CD4-positive, alpha-beta T cell (primary cell): ENCODE data around the gene BRMS1. TPM values are rescaled to one million over a fixed set of nuclear protein-coding genes. Genes with fewer than 3 reads are reported as not detected.

Experiments
- ATAC-seq: fragments of 200-7000 bp; cut with Tn5 transposase; one replicate; pipeline ENCODE4 v1.10.0; 2022; ENCODE audit warnings: mild to moderate bottlenecking; ENCODE audit not compliant: poor library complexity
- CTCF ChIA-PET: fragments of 350-600 bp; sonication (Branson Sonifier 250); formaldehyde crosslinking; loops from one replicate; lab custom pipeline; 2021; ENCODE audit warnings: antibody characterized with exemption, inconsistent platforms; lab: Charles Lee
- POLR2A ChIA-PET: fragments of 350-600 bp; sonication (Branson Sonifier 250); formaldehyde crosslinking; loops from one replicate; lab custom pipeline; 2021; ENCODE audit warnings: antibody characterized with exemption, inconsistent platforms; lab: Charles Lee
- DNase-seq, 14 experiments: peaks; one replicate each; pipeline ENCODE4 v3.0.0-alpha.2; 2013 to 2020; ENCODE audit warnings: mixed read lengths in 2 of 14
- H3K27ac ChIP-seq, 2 donors: one replicate each; pipeline versions ENCODE4 v1.5.1 to v1.7.0; 2013; ENCODE audit warnings: low read length in 2 of 2, low read depth in 1 of 2, mild to moderate bottlenecking in 1 of 2
- H3K27me3 ChIP-seq, 2 experiments: 1 replicate in 1 of 2; 2 replicates in 1 of 2; pipeline versions ENCODE4 v1.6.1 to v1.7.0; 2013; ENCODE audit warnings: low read length in 2 of 2, control low read depth in 1 of 2, mild to moderate bottlenecking in 1 of 2, moderate library complexity in 1 of 2; ENCODE audit not compliant: insufficient read depth in 2 of 2, control insufficient read depth in 1 of 2
- H3K36me3 ChIP-seq: one replicate; pipeline ENCODE4 v1.6.1; 2013; ENCODE audit warnings: low read length, control low read depth; ENCODE audit not compliant: insufficient read depth
- H3K4me1 ChIP-seq: one replicate; pipeline ENCODE4 v1.6.1; 2013; ENCODE audit warnings: low read length, control low read depth; ENCODE audit not compliant: insufficient read depth
- H3K4me3 ChIP-seq: one replicate; pipeline ENCODE4 v1.5.1; 2013; ENCODE audit warnings: mild to moderate bottlenecking, low read length, moderate library complexity
- H3K9me3 ChIP-seq, 2 experiments: 1 replicate in 1 of 2; 2 replicates in 1 of 2; pipeline versions ENCODE4 v1.6.1 to v1.7.0; 2013; ENCODE audit warnings: low read length in 2 of 2, mild to moderate bottlenecking in 2 of 2, control low read depth in 1 of 2, moderate library complexity in 1 of 2; ENCODE audit not compliant: control insufficient read depth in 1 of 2, insufficient read depth in 1 of 2
- H3K27ac Mint-ChIP-seq: one replicate; pipeline ENCODE4 v1.8.0; 2020; ENCODE audit warnings: mixed read lengths
- H3K27me3 Mint-ChIP-seq: one replicate; pipeline ENCODE4 v1.8.0; 2021; ENCODE audit warnings: mixed read lengths
- H3K36me3 Mint-ChIP-seq: one replicate; pipeline ENCODE4 v1.8.0; 2021; ENCODE audit warnings: low read depth, mixed read lengths
- H3K4me1 Mint-ChIP-seq: one replicate; pipeline ENCODE4 v1.8.0; 2021; ENCODE audit warnings: low read depth, mixed read lengths
- H3K4me3 Mint-ChIP-seq: one replicate; pipeline ENCODE4 v1.8.0; 2020; ENCODE audit warnings: mild to moderate bottlenecking, mixed read lengths
- H3K9me3 Mint-ChIP-seq: one replicate; pipeline ENCODE4 v1.8.0; 2020; ENCODE audit warnings: mixed read lengths
- intact Hi-C, 2 experiments: fragments of 100-400 bp; cut with DNase I in 1 of 2; cut with micrococcal nuclease in 1 of 2; formaldehyde crosslinking; loops; one replicate each; pipeline versions ENCODE4 v1.15.1 to v1.9.0; 2023 to 2025; cut with DNase I, micrococcal nuclease
- total RNA-seq, 174 experiments: library from RNA in 2 of 174; stranded (reverse) in 2 of 174; gene quantifications; one replicate each; pipeline ENCODE4 v1.2.3 and lab custom pipeline; 2021 to 2026
- TF ChIP-seq, protein P1 (sequence below): fragments of 200-600 bp; IDR thresholded peaks from one replicate; pipeline ENCODE4 v1.8.0; 2022; ENCODE audit warnings: antibody characterized with exemption, mild to moderate bottlenecking

The BRMS1 gene
- total RNA-seq, 2 experiments from 2014 or later: 52.7 to 58.4 TPM

DNA sequence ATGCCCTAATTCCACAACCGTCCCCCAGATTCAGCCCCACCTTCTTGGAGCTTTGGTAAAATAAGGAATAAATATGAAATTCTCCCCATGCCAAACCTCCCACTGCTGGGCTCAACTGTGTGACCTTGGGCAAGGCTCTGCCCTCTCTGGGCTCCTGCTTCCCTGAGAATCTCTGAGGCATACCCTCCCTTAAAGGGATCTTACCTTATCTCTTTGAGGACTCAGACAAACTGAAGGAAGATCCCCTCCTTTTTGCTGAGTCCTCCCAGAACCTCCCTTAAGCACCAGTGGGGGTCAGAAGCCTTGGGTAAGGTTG, 30.8 kb downstream of the BRMS1 start:
- no peaks in the 10 kb centered on the region for H3K27me3 ChIP-seq
- H3K4me3 Mint-ChIP-seq: peak overlapping the region; percentile 67
- H3K27ac ChIP-seq: peak overlapping the region; percentile 41 to 80
- H3K36me3 Mint-ChIP-seq: no peaks in the 10 kb centered on the region
- TF ChIP-seq, protein P1, sequence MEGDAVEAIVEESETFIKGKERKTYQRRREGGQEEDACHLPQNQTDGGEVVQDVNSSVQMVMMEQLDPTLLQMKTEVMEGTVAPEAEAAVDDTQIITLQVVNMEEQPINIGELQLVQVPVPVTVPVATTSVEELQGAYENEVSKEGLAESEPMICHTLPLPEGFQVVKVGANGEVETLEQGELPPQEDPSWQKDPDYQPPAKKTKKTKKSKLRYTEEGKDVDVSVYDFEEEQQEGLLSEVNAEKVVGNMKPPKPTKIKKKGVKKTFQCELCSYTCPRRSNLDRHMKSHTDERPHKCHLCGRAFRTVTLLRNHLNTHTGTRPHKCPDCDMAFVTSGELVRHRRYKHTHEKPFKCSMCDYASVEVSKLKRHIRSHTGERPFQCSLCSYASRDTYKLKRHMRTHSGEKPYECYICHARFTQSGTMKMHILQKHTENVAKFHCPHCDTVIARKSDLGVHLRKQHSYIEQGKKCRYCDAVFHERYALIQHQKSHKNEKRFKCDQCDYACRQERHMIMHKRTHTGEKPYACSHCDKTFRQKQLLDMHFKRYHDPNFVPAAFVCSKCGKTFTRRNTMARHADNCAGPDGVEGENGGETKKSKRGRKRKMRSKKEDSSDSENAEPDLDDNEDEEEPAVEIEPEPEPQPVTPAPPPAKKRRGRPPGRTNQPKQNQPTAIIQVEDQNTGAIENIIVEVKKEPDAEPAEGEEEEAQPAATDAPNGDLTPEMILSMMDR: no peak
- peak overlapping the region; percentile 95 for H3K27ac Mint-ChIP-seq
- no peak overlapping the region for H3K4me3 ChIP-seq
- intact Hi-C loops: no loop called here
- H3K4me1 Mint-ChIP-seq: peaks cover 43% of the 10 kb centered on the region
- no peaks in the 10 kb centered on the region for H3K9me3 Mint-ChIP-seq
- H3K36me3 ChIP-seq: no peaks in the 10 kb centered on the region
- no peak for ATAC-seq
- no peaks in the 10 kb centered on the region for H3K27me3 Mint-ChIP-seq
- POLR2A ChIA-PET: interaction anchor here (0.5 to 2.8 kb wide), 3 partner anchors 31 to 711 kb away, joined by 3 to 26 read pairs (median 12); partner anchors contain the start of genes BRMS1 and MRPL11
- CTCF ChIA-PET: no interaction called here
- H3K9me3 ChIP-seq: no peaks in the 10 kb centered on the region
- H3K4me1 ChIP-seq: peaks cover 72% of the 10 kb centered on the region
- DNase-seq: no peak

DNA sequence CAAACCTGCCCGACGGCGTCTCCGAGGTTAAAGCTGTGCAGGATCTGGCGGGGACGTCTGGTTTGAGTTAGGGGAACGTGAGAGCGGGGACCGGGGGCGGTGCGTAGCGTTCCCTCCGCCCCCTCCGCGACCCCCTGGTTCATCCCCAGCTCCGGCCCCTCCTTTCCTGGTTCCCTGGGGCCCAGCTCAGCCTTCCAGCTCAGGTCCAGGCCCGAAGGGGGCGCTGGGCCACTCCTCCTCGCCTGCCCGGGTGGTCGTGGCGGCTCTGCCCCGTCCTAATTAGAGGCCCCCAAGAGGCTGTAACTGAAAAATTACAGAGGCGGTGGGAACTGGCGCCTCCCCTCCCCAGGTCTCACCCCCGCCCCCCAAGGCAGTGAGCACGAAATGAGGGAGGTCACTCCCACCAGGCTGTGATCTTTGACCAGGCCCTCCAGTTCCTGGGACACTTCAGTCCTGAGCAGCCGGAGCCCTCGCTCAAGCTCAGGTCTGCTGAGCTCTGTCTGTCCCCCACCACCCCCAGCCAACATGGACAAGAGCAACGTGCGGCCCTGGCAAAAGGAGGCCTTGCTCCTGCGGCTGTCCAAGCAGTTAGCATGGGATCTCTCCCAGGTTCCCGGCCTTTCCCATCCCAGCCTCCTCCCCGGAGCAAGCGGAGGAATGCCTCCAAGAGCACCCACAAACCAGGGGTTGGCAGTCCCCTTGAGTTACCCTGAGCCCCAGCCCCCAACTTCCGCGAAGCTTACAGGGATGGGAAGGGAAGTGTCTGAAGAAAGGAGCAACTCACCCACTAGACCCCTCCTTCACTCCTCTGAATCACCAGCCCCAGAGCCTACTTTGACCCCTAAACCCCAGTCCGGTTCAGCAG, 31.4 kb downstream of the BRMS1 start:
- Mint-ChIP-seq H3K4me1 (peaks cover 37% of the 10 kb centered on the region), H3K27me3 (no peaks in the 10 kb centered on the region), H3K9me3 (no peaks in the 10 kb centered on the region), H3K4me3 (peak overlapping the region; percentile 90), H3K27ac (peak overlapping the region; percentile 95), H3K36me3 (no peaks in the 10 kb centered on the region)
- TF ChIP-seq, protein P1: no peak
- Histone ChIP-seq H3K4me1 (peaks cover 66% of the 10 kb centered on the region), H3K27ac (peak overlapping the region; percentile 77 to 80), H3K9me3 (no peaks in the 10 kb centered on the region), H3K27me3 (no peaks in the 10 kb centered on the region), H3K36me3 (no peaks in the 10 kb centered on the region), H3K4me3 (peak overlapping the region; percentile 61)
- DNase-seq (peak in 1 of 14 experiments; percentile 51), ATAC-seq (no peak)
- ChIA-PET CTCF (interaction anchor here (1.1 to 3.6 kb wide), 7 partner anchors 8 to 269 kb away, joined by 3 to 30 read pairs (median 5); no protein-coding TSS in a partner anchor), POLR2A (interaction anchor here (1.0 to 3.0 kb wide), 17 partner anchors 8 to 814 kb away, joined by 3 to 39 read pairs (median 11); partner anchors contain the start of genes B4GAT1, BRMS1, MALAT1 and MRPL11)
- intact Hi-C loops: no loop called here

DNA sequence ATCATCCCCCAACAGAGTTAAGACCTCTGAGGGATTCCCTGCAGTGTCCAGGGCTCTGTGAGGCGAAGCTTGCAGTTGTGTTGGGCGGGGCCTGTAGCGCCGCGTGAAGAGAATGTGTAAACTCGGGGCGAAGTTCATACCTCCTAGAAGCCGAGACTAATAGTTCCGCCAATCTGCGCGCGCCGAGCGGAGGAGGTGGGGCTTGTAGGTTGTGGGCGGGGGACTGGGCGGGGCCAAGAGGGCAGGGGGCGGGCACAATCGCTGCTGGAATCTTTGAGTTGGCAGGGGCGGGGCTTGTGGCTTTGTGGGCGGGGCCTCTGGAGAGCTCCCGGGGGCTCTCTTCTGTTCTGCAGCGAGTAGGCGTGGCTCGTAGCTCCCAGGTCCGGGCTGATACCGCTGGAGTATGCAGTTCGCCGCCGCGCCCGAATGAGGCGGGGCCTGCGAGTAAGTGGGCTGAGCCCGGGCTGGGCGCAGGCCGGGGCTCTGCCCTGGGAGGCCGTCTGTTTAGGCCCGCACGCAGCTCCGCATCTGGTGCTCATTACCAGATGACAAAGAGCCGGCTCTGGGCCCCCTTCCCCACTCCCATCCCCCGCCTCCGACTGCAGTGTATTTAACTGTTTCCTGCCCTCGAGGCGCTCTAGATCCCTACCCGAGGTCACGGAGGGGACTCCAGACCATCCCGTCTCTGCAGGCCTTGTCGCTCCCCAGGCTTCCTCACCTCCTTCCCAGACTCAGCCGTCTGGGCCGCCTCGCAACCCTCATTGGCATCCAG, 32.2 kb downstream of the BRMS1 start:
- ChIA-PET POLR2A (interaction anchor here (0.6 to 3.0 kb wide), 31 partner anchors 9 to 840 kb away, joined by 3 to 39 read pairs (median 6); partner anchors contain the start of genes B4GAT1, BRMS1, MALAT1 and MRPL11), CTCF (interaction anchor here (0.8 to 3.6 kb wide), 17 partner anchors 9 to 422 kb away, joined by 3 to 30 read pairs (median 5); partner anchors contain the start of genes BRMS1, CCDC85B, RIN1 and YIF1A)
- peaks cover 58% of the 10 kb centered on the region for H3K4me1 ChIP-seq
- Mint-ChIP-seq H3K27me3 (peaks cover under 1% of the 10 kb centered on the region), H3K9me3 (no peaks in the 10 kb centered on the region), H3K4me3 (peak overlapping the region; percentile 90), H3K4me1 (peaks cover 29% of the 10 kb centered on the region), H3K36me3 (no peaks in the 10 kb centered on the region), H3K27ac (peak overlapping the region; percentile 95)
- TF ChIP-seq, protein P1: no peak
- intact Hi-C loops: loop anchor here (1.0 kb wide), 4 partner anchors 16 to 77 kb away; partner anchors contain the start of genes BRMS1 (in 2 of the 2) and YIF1A (in 1 of the 2)
- peak overlapping the region; percentile 61 for H3K4me3 ChIP-seq
- no peaks in the 10 kb centered on the region for H3K9me3 ChIP-seq
- DNase-seq: peak; percentile 98 to 100 (median 100)
- ATAC-seq: peak; percentile 61
- no peaks in the 10 kb centered on the region for H3K27me3 ChIP-seq
- H3K36me3 ChIP-seq: no peaks in the 10 kb centered on the region
- peak overlapping the region; percentile 80 to 90 for H3K27ac ChIP-seq
